Transverse colon (tissue), 4 donors: ENCODE data around the gene EPHA8. TPM values are rescaled to one million over a fixed set of nuclear protein-coding genes. Genes with fewer than 3 reads are reported as not detected.

Experiments used
- DNase-seq: peaks from one replicate; pipeline ENCODE4 v3.0.0-alpha.2; 2019
- H3K27ac ChIP-seq, 4 donors: fragments of 200-600 bp; sonication (generic); 2 replicates each; pipeline ENCODE4 v1.5.1; 2016 to 2018; ENCODE audit warnings: inconsistent platforms in 4 of 4
- H3K27me3 ChIP-seq: fragments of 200-600 bp; sonication (generic); 2 replicates; pipeline ENCODE4 v1.5.1; 2017; ENCODE audit warnings: inconsistent platforms
- H3K36me3 ChIP-seq, 4 donors: fragments of 200-600 bp; sonication (generic); 2 replicates each; pipeline ENCODE4 v1.5.1; 2017 to 2019; ENCODE audit warnings: inconsistent platforms in 4 of 4
- H3K4me1 ChIP-seq, 4 donors: fragments of 200-600 bp; sonication (generic); 2 replicates each; pipeline ENCODE4 v1.5.1; 2017 to 2020; ENCODE audit warnings: inconsistent platforms in 4 of 4
- H3K4me3 ChIP-seq, 4 donors: fragments of 200-600 bp; sonication (generic); 1 replicate in 1 of 4; 2 replicates in 3 of 4; pipeline versions ENCODE4 v1.5.1 to v1.6.1; 2017 to 2019; ENCODE audit warnings: inconsistent platforms in 4 of 4
- H3K9me3 ChIP-seq, 2 donors: fragments of 200-600 bp; sonication (generic); 2 replicates each; pipeline ENCODE4 v1.5.1; 2017 to 2019; ENCODE audit warnings: inconsistent platforms in 2 of 2
- EP300 ChIP-seq: sonication (generic); formaldehyde crosslinking; IDR thresholded peaks from one replicate; pipeline ENCODE4 v1.6.1; 2017; ENCODE audit warnings: antibody characterized with exemption, low read depth
- POLR2A ChIP-seq: fragments of 450-650 bp; IDR thresholded peaks from one replicate; pipeline ENCODE4 v1.6.1; 2016; ENCODE audit warnings: antibody characterized with exemption, mild to moderate bottlenecking, moderate library complexity
- POLR2AphosphoS5 ChIP-seq, 3 donors: sonication (generic); formaldehyde crosslinking; IDR thresholded peaks; one replicate each; pipeline ENCODE4 v1.6.1; 2016; ENCODE audit warnings: antibody characterized with exemption in 3 of 3
- whole genome bisulfite sequencing, 2 donors: methylation state at CpG; one replicate each; pipeline ENCODE4 v1.1.5; 2018; ENCODE audit warnings: low coverage in 1 of 2; 5-methylcytosine and 5-hydroxymethylcytosine counted together
- in situ Hi-C, 4 donors: fragments of 200-750 bp; cut with MboI; loops; one replicate each; pipeline versions ENCODE4 v1.15.0 to v1.15.1; 2017; ENCODE audit warnings: low sequenced_read_pairs in 3 of 4, low pct_ligation_motif_present in 1 of 4, low pct_unique_long_range_greater_than_20kb in 1 of 4
- intact Hi-C: fragments of 100-400 bp; cut with DNase I; formaldehyde crosslinking; loops from one replicate; pipeline ENCODE4 v1.15.1; 2023; ENCODE audit warnings: low total_unique reads
- total RNA-seq, 4 donors: library from RNA; depleted of rRNA; stranded (reverse); fragments of >200 nt; gene quantifications; one replicate each; pipeline ENCODE4 v1.1.0, GENCODE V29; 2016
- TF ChIP-seq, protein P1 (sequence below), 5 experiments: fragments of 200-600 bp in 3 of 5; fragments of 450-650 bp in 2 of 5; sonication (generic) in 3 of 5; IDR thresholded peaks; 1 replicate in 2 of 5; 2 replicates in 3 of 5; pipeline ENCODE4 v1.5.1; 2016 to 2017; ENCODE audit warnings: antibody characterized with exemption in 5 of 5, inconsistent platforms in 3 of 5, mild to moderate bottlenecking in 2 of 5, moderate library complexity in 1 of 5

Gene EPHA8
- total RNA-seq, 4 donors from 2014 or later, result not detected

DNA sequence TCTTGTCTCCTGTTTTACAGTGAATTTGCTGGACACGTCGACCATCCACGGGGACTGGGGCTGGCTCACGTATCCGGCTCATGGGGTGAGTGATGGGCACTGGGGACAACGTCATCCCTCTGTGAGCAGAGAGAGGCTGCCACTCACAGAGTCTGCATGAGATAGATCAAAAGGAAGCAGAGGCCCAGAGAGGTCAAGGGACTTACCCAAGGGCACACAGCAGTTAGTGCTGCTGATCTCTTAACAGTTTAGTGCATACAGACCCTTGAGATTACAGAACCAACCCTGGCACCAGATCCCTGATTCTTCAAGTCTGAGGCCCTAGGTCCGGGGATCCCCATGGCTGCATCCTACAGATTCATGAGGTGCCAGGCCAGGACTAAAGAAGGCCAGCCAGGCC, 6.0 kb downstream of the EPHA8 start:
- Histone ChIP-seq H3K4me3 (no peak overlapping the region), H3K27me3 (peaks cover 64% of the 10 kb centered on the region), H3K27ac (no peak overlapping the region), H3K36me3 (no peaks in the 10 kb centered on the region), H3K9me3 (no peaks in the 10 kb centered on the region), H3K4me1 (no peaks in the 10 kb centered on the region)
- in situ Hi-C loops, result no loop called here
- intact Hi-C loops, result no loop called here
- no peak for DNase-seq
- TF ChIP-seq POLR2AphosphoS5 (IDR thresholded peaks at IDR 0.05) (no peak), POLR2A (no peak), EP300 (no peak)
- TF ChIP-seq, protein P1, sequence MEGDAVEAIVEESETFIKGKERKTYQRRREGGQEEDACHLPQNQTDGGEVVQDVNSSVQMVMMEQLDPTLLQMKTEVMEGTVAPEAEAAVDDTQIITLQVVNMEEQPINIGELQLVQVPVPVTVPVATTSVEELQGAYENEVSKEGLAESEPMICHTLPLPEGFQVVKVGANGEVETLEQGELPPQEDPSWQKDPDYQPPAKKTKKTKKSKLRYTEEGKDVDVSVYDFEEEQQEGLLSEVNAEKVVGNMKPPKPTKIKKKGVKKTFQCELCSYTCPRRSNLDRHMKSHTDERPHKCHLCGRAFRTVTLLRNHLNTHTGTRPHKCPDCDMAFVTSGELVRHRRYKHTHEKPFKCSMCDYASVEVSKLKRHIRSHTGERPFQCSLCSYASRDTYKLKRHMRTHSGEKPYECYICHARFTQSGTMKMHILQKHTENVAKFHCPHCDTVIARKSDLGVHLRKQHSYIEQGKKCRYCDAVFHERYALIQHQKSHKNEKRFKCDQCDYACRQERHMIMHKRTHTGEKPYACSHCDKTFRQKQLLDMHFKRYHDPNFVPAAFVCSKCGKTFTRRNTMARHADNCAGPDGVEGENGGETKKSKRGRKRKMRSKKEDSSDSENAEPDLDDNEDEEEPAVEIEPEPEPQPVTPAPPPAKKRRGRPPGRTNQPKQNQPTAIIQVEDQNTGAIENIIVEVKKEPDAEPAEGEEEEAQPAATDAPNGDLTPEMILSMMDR (IDR thresholded peaks at IDR 0.05), result no peak
- 84% methylated on average over 7 of the region's 7 CpGs; no CpG with 5 or more reads in 1 of the 2 donors for WGBS, 2 donors

- Histone ChIP-seq H3K4me3 (no peak overlapping the region), H3K4me1 (no peaks in the 10 kb centered on the region), H3K27ac (no peak overlapping the region), H3K36me3 (no peaks in the 10 kb centered on the region), H3K27me3 (peaks cover 54% of the 10 kb centered on the region), H3K9me3 (no peaks in the 10 kb centered on the region)
- 88 to 89% methylated on average over 18 to 33 of the region's 34 CpGs for WGBS, 2 donors
- intact Hi-C loops, result no loop called here
- TF ChIP-seq EP300, result no peak
- in situ Hi-C loops, result no loop called here
- no peak for DNase-seq
These were observed 7.0 kb downstream of the EPHA8 start for GRCh38 chr1:22570140-22570909.

- Histone ChIP-seq H3K4me3 (no peak overlapping the region), H3K4me1 (no peaks in the 10 kb centered on the region), H3K27me3 (peaks cover 31% of the 10 kb centered on the region), H3K9me3 (no peaks in the 10 kb centered on the region), H3K27ac (no peak overlapping the region), H3K36me3 (no peaks in the 10 kb centered on the region)
- in situ Hi-C loops (no loop called here), intact Hi-C loops (no loop called here)
- TF ChIP-seq EP300 (no peak), POLR2A (no peak), POLR2AphosphoS5 (IDR thresholded peaks at IDR 0.05) (no peak)
- TF ChIP-seq, protein P1 (IDR thresholded peaks at IDR 0.05), result no peak
- DNase-seq, result no peak
- 47 to 48% methylated on average over 3 to 8 of the region's 9 CpGs for WGBS, 2 donors
These were observed 9.5 kb downstream of the EPHA8 start for GRCh38 chr1:22572818-22573217.

- intact Hi-C loops, result no loop called here
- TF ChIP-seq POLR2A, result no peak
- no peak for TF ChIP-seq POLR2AphosphoS5 (IDR thresholded peaks at IDR 0.05)
- TF ChIP-seq EP300, result no peak
- TF ChIP-seq, protein P1 (IDR thresholded peaks at IDR 0.05), result no peak
- peaks cover 28% of the 10 kb centered on the region for H3K27me3 ChIP-seq
- H3K27ac ChIP-seq, result no peak overlapping the region
- 63% methylated on average over 7 of the region's 7 CpGs; no CpG with 5 or more reads in 1 of the 2 donors for WGBS, 2 donors
- H3K9me3 ChIP-seq, result no peaks in the 10 kb centered on the region
- no peaks in the 10 kb centered on the region for H3K36me3 ChIP-seq
- no peak overlapping the region for H3K4me3 ChIP-seq
- in situ Hi-C loops, result no loop called here
- H3K4me1 ChIP-seq, result no peaks in the 10 kb centered on the region
- DNase-seq, result no peak
These were observed 9.9 kb downstream of the EPHA8 start for GRCh38 chr1:22573237-22573636.
